ENCODE results near the gene KCTD16. TPM values are rescaled to one million over a fixed set of nuclear protein-coding genes. Genes with fewer than 3 reads are reported as not detected.

The KCTD16 gene
- total RNA-seq, 1 donor from 2014 or later, result 0.64 TPM

- DNase-seq (ENCODE audit: low read depth), result no peak
Measured at GRCh38 chr5:144162686-144163085, 8.0 kb upstream of the KCTD16 start.

- no peak for DNase-seq (ENCODE audit: low read depth)
Measured at GRCh38 chr5:144166696-144167095, 4.0 kb upstream of the KCTD16 start.

GRCh38 chr5:144167998-144168397 lies 2.7 kb upstream of the KCTD16 start:
- no peak for DNase-seq (ENCODE audit: low read depth)

DNA sequence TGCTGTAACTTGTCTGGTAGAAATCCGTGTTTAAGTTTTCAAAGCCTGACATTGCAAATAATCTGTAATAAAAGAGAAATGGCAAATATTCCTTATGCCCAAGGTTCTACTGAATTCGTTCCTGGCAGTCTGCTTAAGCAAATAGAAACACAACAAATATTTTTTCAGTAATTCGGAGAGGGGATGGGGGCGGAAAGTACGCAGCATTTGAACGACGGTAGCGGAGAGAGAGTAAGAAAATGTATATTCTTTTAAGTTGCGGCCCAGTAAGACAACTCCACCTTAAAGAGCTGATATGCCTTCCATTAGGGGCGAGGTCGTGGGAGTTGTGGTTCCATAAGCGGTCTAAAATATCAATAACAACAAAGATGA lies 783 bp upstream of the KCTD16 start:
- no peak for DNase-seq (ENCODE audit: low read depth)

GRCh38 chr5:144173766-144174165 lies 3.1 kb downstream of the KCTD16 start:
- no peak for DNase-seq (ENCODE audit: low read depth)

GRCh38 chr5:144177548-144177947 lies 6.9 kb downstream of the KCTD16 start:
- no peak for DNase-seq (ENCODE audit: low read depth)

DNA sequence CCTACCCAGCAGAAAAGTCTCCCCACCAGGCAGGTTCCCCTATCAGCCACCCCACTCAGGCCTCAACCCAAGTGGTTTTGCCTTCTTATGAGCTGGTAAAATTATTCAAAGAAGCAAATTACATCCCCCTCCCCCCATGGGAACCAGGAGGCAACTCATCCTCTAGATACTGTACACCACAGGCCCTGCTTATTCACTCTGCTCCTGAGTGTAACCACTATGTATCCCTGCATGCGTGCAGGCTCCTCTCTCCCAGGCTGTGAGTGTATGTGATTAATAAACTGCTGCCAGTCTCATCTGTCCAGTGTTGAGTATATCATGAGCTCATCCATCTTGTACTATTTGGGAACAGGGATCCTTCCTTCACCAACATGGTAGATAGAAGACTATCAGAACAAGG lies 8.6 kb downstream of the KCTD16 start:
- DNase-seq (ENCODE audit: low read depth), result no peak

DNA sequence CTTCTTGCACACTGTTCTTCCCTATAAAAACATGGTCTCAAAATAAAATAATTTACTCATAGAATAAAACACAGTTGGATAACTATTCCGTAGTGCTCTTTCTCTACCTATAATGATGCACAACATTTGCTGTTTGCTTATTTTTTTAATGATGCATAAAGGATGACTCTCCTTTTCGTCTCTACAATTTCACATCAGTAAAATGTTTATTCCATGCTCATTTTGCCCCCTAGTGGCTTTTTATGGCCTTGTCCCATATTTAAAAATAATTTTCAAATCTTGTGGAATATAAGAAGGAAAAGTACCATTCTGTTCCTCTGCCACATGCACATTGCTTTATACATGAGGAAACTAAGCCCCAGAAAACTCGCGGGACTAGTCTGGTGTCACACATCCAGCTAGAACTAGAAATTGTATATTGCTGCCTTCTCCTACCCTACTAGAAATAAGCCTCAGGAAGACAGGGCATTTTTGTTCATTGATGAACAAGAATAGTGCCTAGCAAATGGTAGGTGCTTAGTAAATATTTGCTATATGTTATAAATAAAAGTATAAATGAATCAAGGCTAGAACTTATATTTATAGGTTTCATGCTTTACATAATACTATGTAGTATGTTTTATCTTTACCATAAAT lies 12.7 kb downstream of the KCTD16 start:
- peak; percentile 47 for DNase-seq (ENCODE audit: low read depth)

DNA sequence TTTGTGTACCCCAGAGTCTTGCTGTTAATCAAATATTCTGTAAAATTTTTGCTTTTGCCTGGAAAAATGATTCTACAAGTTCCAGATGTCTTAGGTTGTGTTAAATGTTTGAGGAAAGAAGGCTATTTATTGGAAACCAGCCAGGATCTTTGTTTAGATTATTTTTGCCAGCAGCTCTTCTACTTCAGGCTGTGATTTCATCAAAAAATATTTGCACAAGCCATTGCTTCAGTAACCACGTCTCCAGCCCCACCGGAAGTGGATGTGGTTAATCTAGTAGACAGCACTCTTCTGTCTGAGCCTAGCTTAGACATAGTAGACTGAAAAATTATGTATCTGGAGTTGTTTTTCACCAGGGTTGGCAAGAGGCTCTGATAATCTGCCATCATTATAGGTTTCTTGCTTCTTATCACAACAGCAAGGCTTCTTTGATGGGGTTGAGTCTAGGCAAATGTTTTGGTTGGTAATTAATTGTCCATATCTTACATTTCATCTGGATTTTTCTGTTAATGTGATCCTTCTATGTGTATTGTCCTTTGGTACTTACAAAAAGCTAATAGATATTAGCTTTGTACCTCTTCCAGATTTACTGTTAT lies 17.1 kb downstream of the KCTD16 start:
- peak; percentile 87 for DNase-seq (ENCODE audit: low read depth)

GRCh38 chr5:144189800-144190429 lies 19.2 kb downstream of the KCTD16 start:
- DNase-seq (ENCODE audit: low read depth), result no peak

DNA sequence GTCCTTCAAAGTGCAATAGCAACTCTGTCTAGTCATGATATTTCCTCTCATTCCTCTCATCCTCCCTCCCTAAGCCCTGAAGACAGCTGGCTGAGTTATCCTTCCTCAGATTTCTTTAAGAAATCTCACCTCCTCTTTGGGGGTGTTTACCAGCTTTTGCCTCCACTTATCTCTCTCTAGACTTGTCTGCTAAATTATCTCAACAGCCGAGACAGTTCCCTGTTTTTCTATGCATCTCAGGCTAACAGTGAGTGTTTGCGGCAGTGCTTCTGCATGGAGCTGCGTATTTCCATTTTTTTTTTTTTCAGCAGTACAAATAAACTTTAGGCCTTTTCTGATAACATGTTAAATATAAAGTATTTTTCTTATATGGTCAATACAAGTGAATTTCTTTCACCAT lies 20.9 kb downstream of the KCTD16 start:
- no peak for DNase-seq (ENCODE audit: low read depth)

- DNase-seq (ENCODE audit: low read depth), result peak; percentile 57
Measured at GRCh38 chr5:144191998-144192397, 21.3 kb downstream of the KCTD16 start.

- DNase-seq (ENCODE audit: low read depth), result no peak
Measured at GRCh38 chr5:144192661-144193060, 22.0 kb downstream of the KCTD16 start.

- DNase-seq (ENCODE audit: low read depth), result no peak
Measured at GRCh38 chr5:144194144-144194543, 23.5 kb downstream of the KCTD16 start.

DNA sequence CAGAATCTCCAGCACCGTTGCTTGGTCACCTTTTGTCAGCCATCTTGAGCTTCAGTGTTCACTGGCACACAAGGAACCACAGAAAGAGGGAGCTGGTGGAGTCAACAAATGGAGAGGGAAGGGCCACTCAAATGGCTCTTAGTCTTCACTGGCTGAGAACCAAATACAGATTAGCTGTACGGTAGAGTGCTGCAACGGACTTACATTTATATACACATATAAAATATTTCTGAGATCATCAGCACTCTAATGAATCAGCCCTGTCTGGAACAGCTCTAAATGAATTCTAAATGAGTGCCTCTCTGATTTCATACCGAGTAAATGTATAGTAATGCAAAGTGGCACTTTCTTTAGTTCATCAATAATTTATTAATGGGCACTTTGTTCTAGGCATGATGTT lies 24.8 kb downstream of the KCTD16 start:
- DNase-seq (ENCODE audit: low read depth), result no peak

DNA sequence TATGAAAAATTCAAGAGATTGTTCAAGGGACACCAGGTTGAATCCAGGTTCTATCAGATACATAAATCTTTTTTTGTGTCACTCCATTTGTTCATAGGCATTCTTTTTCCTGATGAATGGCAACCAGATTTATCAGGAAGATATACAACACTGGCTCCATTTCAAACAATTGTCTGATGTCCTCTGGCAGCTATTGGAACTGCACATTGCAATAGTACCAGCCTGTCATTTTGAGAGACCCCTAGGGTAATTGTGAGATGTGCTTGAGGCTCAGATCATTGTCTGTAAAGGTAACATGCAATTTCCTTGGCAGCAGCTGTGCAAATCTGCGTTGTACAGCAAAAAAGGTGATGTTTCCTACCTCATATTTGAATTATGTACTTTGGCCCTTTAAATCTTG lies 25.9 kb downstream of the KCTD16 start:
- no peak for DNase-seq (ENCODE audit: low read depth)

- DNase-seq (ENCODE audit: low read depth), result peak; percentile 10
Measured at GRCh38 chr5:144198386-144198785, 27.7 kb downstream of the KCTD16 start.

GRCh38 chr5:144201588-144201987 lies 30.9 kb downstream of the KCTD16 start:
- no peak for DNase-seq (ENCODE audit: low read depth)

- no peak for DNase-seq (ENCODE audit: low read depth)
Measured at GRCh38 chr5:144202072-144202471, 31.4 kb downstream of the KCTD16 start.

- DNase-seq (ENCODE audit: low read depth), result no peak
Measured at GRCh38 chr5:144202726-144203125, 32.1 kb downstream of the KCTD16 start.

- peak; percentile 74 for DNase-seq (ENCODE audit: low read depth)
Measured at GRCh38 chr5:144203750-144204596, 33.3 kb downstream of the KCTD16 start.

GRCh38 chr5:144205141-144205551 lies 34.5 kb downstream of the KCTD16 start:
- peak; percentile 34 for DNase-seq (ENCODE audit: low read depth)
